Fibroblast of pulmonary artery (primary cell): ENCODE measurements around the gene RAB39B.
A peak's percentile ranks its signal among the peaks of the same experiment; 100 is the strongest.
"Not testable (repeated sequence)": the region's sequence is repeated elsewhere in the genome, so short reads cannot be mapped to it uniquely, and the experiment has no call there.

ENCODE experiments used
- DNase-seq: peaks from one replicate; pipeline ENCODE4 v3.0.0-alpha.2; 2010; ENCODE audit warnings: low read depth
- H3K4me3 ChIP-seq: replicated peaks from 2 replicates; pipeline ENCODE4 v1.5.1; 2011; ENCODE audit warnings: low read depth, mild to moderate bottlenecking, control low read depth, low read length, moderate library complexity
- TF ChIP-seq, protein P1 (sequence below): IDR thresholded peaks from 2 replicates; pipeline ENCODE4 v1.5.1; 2011; ENCODE audit warnings: mild to moderate bottlenecking, control low read depth, low read length, inconsistent platforms; ENCODE audit errors: missing control alignments

The RAB39B gene

GRCh38 chrX:155263854-155264628, at the start of gene RAB39B:
TSS of gene RAB39B (minus strand) at chrX:155264491. CDS start at chrX:155264288, 203 bp downstream.
- H3K4me3 ChIP-seq: no peak within 1 kb of the TSS
- peak; percentile 56 for DNase-seq
- TF ChIP-seq, protein P1, sequence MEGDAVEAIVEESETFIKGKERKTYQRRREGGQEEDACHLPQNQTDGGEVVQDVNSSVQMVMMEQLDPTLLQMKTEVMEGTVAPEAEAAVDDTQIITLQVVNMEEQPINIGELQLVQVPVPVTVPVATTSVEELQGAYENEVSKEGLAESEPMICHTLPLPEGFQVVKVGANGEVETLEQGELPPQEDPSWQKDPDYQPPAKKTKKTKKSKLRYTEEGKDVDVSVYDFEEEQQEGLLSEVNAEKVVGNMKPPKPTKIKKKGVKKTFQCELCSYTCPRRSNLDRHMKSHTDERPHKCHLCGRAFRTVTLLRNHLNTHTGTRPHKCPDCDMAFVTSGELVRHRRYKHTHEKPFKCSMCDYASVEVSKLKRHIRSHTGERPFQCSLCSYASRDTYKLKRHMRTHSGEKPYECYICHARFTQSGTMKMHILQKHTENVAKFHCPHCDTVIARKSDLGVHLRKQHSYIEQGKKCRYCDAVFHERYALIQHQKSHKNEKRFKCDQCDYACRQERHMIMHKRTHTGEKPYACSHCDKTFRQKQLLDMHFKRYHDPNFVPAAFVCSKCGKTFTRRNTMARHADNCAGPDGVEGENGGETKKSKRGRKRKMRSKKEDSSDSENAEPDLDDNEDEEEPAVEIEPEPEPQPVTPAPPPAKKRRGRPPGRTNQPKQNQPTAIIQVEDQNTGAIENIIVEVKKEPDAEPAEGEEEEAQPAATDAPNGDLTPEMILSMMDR: no peak

DNA sequence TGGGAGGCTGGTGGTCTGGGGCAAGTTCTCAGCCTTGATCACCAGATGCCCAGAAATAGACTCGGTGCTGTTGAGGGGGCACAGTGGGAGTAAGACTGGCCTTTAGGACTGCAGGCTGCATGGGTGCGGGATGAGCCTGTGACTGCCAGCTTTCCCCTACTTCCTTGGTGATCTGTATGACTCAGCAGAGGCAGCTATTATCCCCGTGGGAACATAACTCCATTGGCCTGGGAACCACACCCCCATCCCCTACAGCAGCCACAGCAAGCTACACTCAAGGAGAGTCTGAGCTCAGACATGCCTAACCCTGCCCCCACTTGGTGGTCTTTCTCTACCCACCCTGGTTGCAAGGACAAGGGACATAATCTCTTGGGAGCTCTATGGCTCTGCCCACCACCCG, 49.5 kb upstream of the RAB39B start:
- H3K4me3 ChIP-seq: no peak overlapping the region
- TF ChIP-seq, protein P1: no peak
- no peak for DNase-seq

GRCh38 chrX:155293771-155294170, 29.5 kb upstream of the RAB39B start:
- TF ChIP-seq, protein P1: no peak
- no peak for DNase-seq
- H3K4me3 ChIP-seq: no peak overlapping the region

GRCh38 chrX:155279873-155280272, 15.6 kb upstream of the RAB39B start:
- no peak for DNase-seq
- no peak overlapping the region for H3K4me3 ChIP-seq
- TF ChIP-seq, protein P1: no peak

DNA sequence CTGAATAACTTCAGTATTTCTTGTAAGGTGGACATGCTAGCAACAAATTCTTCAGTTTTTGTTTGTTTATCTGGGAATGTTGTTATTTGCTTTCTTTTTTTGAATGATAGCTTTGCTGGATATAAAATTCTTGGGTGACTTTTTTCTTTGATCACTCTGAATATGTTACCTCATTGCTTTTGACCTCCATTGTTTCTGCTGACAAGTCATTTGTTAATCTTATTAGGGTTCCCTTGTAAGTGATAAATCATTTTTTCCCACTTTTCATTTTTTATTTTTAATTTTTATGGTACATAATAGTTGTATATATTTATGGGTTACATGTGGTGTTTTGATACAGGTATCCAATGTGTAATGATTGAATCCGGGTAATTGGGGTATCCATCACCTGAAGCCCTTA, 6.7 kb upstream of the RAB39B start:
- DNase-seq: no peak
- no peak overlapping the region for H3K4me3 ChIP-seq
- TF ChIP-seq, protein P1: no peak

DNA sequence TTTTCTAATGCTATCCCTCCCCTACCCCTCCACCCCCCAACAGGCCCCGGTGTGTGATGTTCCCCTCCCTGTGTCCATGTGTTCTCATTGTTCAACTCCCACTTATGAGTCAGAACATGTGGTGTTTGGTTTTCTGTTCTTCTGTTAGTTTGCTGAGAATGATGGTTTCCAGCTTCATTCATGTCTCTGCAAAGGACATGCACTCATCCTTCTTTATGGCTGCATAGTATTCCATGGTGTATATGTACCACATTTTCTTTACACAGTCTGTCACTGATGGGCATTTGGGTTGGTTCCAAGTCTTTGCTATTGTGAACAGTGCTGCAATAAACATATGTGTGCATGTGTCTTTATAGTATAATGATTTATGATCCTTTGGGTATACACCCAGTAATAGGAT, 3.7 kb upstream of the RAB39B start:
- not testable (repeated sequence) for H3K4me3 ChIP-seq, DNase-seq

- H3K4me3 ChIP-seq: no peak overlapping the region
- no peak for DNase-seq
- TF ChIP-seq, protein P1: no peak
Measured at GRCh38 chrX:155266439-155266838, 2.1 kb upstream of the RAB39B start.
